ENCODE measurements around the gene STRADA.

STRADA gene

GRCh38 chr17:63699638-63700527 is 41.7 kb downstream of the STRADA start, which contains the start of gene LIMD2:
LIMD2 (minus strand) TSS chr17:63700125; CDS start chr17:63699298, 827 bp downstream.
- Histone ChIP-seq H3K4me1 (ENCODE audit: control insufficient read depth, insufficient read depth, low read length) (peaks cover 21% of the 10 kb centered on the region), H3K4me3 (ENCODE audit: low read length) (peak within 1 kb of the TSS; percentile 64), H3K9me3 (ENCODE audit: control insufficient read depth, low read length) (no peaks in the 10 kb centered on the region), H3K27me3 (replicated peaks; ENCODE audit: control insufficient read depth, insufficient read depth, low read length) (no peaks in the 10 kb centered on the region), H3K9ac (ENCODE audit: low read length) (peak within 1 kb of the TSS; percentile 73), H3K36me3 (ENCODE audit: control insufficient read depth, insufficient read depth, low read length, severe bottlenecking) (peaks cover 17% of the 10 kb centered on the region)
- peak; percentile 76 for DNase-seq (ENCODE audit: low read depth)

- Histone ChIP-seq H3K27me3 (replicated peaks; ENCODE audit: control insufficient read depth, insufficient read depth, low read length) (no peaks in the 10 kb centered on the region), H3K4me3 (ENCODE audit: low read length) (peak overlapping the region; percentile 37), H3K9me3 (ENCODE audit: control insufficient read depth, low read length) (no peaks in the 10 kb centered on the region), H3K36me3 (ENCODE audit: control insufficient read depth, insufficient read depth, low read length, severe bottlenecking) (peaks cover 17% of the 10 kb centered on the region), H3K9ac (ENCODE audit: low read length) (peak overlapping the region; percentile 25), H3K4me1 (ENCODE audit: control insufficient read depth, insufficient read depth, low read length) (peaks cover 21% of the 10 kb centered on the region)
- peak; percentile 36 for DNase-seq (ENCODE audit: low read depth)
Observed at GRCh38 chr17:63698886-63699637, 42.5 kb downstream of the STRADA start.

GRCh38 chr17:63698381-63698885 is 43.2 kb downstream of the STRADA start:
- Histone ChIP-seq H3K36me3 (ENCODE audit: control insufficient read depth, insufficient read depth, low read length, severe bottlenecking) (peaks cover 18% of the 10 kb centered on the region), H3K9ac (ENCODE audit: low read length) (no peak overlapping the region), H3K9me3 (ENCODE audit: control insufficient read depth, low read length) (no peaks in the 10 kb centered on the region), H3K27me3 (replicated peaks; ENCODE audit: control insufficient read depth, insufficient read depth, low read length) (no peaks in the 10 kb centered on the region), H3K4me3 (ENCODE audit: low read length) (no peak overlapping the region), H3K4me1 (ENCODE audit: control insufficient read depth, insufficient read depth, low read length) (peaks cover 21% of the 10 kb centered on the region)
- DNase-seq (ENCODE audit: low read depth) = no peak

- peaks cover 19% of the 10 kb centered on the region for H3K36me3 ChIP-seq (ENCODE audit: control insufficient read depth, insufficient read depth, low read length, severe bottlenecking)
- DNase-seq (ENCODE audit: low read depth) = peak; percentile 30
- no peaks in the 10 kb centered on the region for H3K27me3 ChIP-seq (replicated peaks; ENCODE audit: control insufficient read depth, insufficient read depth, low read length)
- H3K9ac ChIP-seq (ENCODE audit: low read length) = no peak overlapping the region
- H3K9me3 ChIP-seq (ENCODE audit: control insufficient read depth, low read length) = no peaks in the 10 kb centered on the region
- H3K4me3 ChIP-seq (ENCODE audit: low read length) = no peak overlapping the region
- H3K4me1 ChIP-seq (ENCODE audit: control insufficient read depth, insufficient read depth, low read length) = peaks cover 21% of the 10 kb centered on the region
Observed at GRCh38 chr17:63697341-63698286, 44.0 kb downstream of the STRADA start.

GRCh38 chr17:63696381-63696961 is 45.1 kb downstream of the STRADA start:
- H3K36me3 ChIP-seq (ENCODE audit: control insufficient read depth, insufficient read depth, low read length, severe bottlenecking) = peaks cover 30% of the 10 kb centered on the region
- no peaks in the 10 kb centered on the region for H3K27me3 ChIP-seq (replicated peaks; ENCODE audit: control insufficient read depth, insufficient read depth, low read length)
- H3K4me3 ChIP-seq (ENCODE audit: low read length) = no peak overlapping the region

GRCh38 chr17:63695889-63696288 is 45.7 kb downstream of the STRADA start:
- Histone ChIP-seq H3K4me3 (ENCODE audit: low read length) (no peak overlapping the region), H3K9ac (ENCODE audit: low read length) (no peak overlapping the region), H3K4me1 (ENCODE audit: control insufficient read depth, insufficient read depth, low read length) (peaks cover 14% of the 10 kb centered on the region), H3K27me3 (replicated peaks; ENCODE audit: control insufficient read depth, insufficient read depth, low read length) (no peaks in the 10 kb centered on the region), H3K9me3 (ENCODE audit: control insufficient read depth, low read length) (no peaks in the 10 kb centered on the region), H3K36me3 (ENCODE audit: control insufficient read depth, insufficient read depth, low read length, severe bottlenecking) (peaks cover 36% of the 10 kb centered on the region)
- no peak for DNase-seq (ENCODE audit: low read depth)

More at GRCh38 chr17:63696381-63696961, 45.1 kb downstream of the STRADA start:
- Histone ChIP-seq H3K9ac (ENCODE audit: low read length) (no peak overlapping the region), H3K4me1 (ENCODE audit: control insufficient read depth, insufficient read depth, low read length) (peaks cover 20% of the 10 kb centered on the region), H3K9me3 (ENCODE audit: control insufficient read depth, low read length) (no peaks in the 10 kb centered on the region)
- peak; percentile 36 for DNase-seq (ENCODE audit: low read depth)

GRCh38 chr17:63694950-63695773 is 46.4 kb downstream of the STRADA start:
- DNase-seq (ENCODE audit: low read depth) = no peak
- Histone ChIP-seq H3K27me3 (replicated peaks; ENCODE audit: control insufficient read depth, insufficient read depth, low read length) (no peaks in the 10 kb centered on the region), H3K4me3 (ENCODE audit: low read length) (no peak overlapping the region), H3K9me3 (ENCODE audit: control insufficient read depth, low read length) (no peaks in the 10 kb centered on the region), H3K36me3 (ENCODE audit: control insufficient read depth, insufficient read depth, low read length, severe bottlenecking) (peaks cover 43% of the 10 kb centered on the region), H3K4me1 (ENCODE audit: control insufficient read depth, insufficient read depth, low read length) (peaks cover 12% of the 10 kb centered on the region), H3K9ac (ENCODE audit: low read length) (no peak overlapping the region)

GRCh38 chr17:63694229-63694949 is 47.2 kb downstream of the STRADA start:
- H3K4me3 ChIP-seq (ENCODE audit: low read length) = no peak overlapping the region
- H3K9ac ChIP-seq (ENCODE audit: low read length) = no peak overlapping the region
- no peak for DNase-seq (ENCODE audit: low read depth)
- no peaks in the 10 kb centered on the region for H3K27me3 ChIP-seq (replicated peaks; ENCODE audit: control insufficient read depth, insufficient read depth, low read length)
- peaks cover 12% of the 10 kb centered on the region for H3K4me1 ChIP-seq (ENCODE audit: control insufficient read depth, insufficient read depth, low read length)
- H3K36me3 ChIP-seq (ENCODE audit: control insufficient read depth, insufficient read depth, low read length, severe bottlenecking) = peaks cover 51% of the 10 kb centered on the region
- no peaks in the 10 kb centered on the region for H3K9me3 ChIP-seq (ENCODE audit: control insufficient read depth, low read length)

GRCh38 chr17:63693411-63694113 is 48.0 kb downstream of the STRADA start:
- Histone ChIP-seq H3K4me3 (ENCODE audit: low read length) (no peak overlapping the region), H3K9me3 (ENCODE audit: control insufficient read depth, low read length) (no peaks in the 10 kb centered on the region), H3K36me3 (ENCODE audit: control insufficient read depth, insufficient read depth, low read length, severe bottlenecking) (peaks cover 59% of the 10 kb centered on the region), H3K27me3 (replicated peaks; ENCODE audit: control insufficient read depth, insufficient read depth, low read length) (no peaks in the 10 kb centered on the region), H3K4me1 (ENCODE audit: control insufficient read depth, insufficient read depth, low read length) (peaks cover 12% of the 10 kb centered on the region), H3K9ac (ENCODE audit: low read length) (no peak overlapping the region)
- no peak for DNase-seq (ENCODE audit: low read depth)

Data from adipocyte (in vitro differentiated cells).